HG03469 (cell line): ENCODE results near the gene SLC39A2.
"Not testable (repeated sequence)": the region's sequence is repeated elsewhere in the genome, so short reads cannot be mapped to it uniquely, and the experiment has no call there.

Source experiments
- ATAC-seq: cut with Tn5 transposase; IDR thresholded peaks from one replicate; pipeline ENCODE4 v1.9.1; 2021; ENCODE audit warnings: mild to moderate bottlenecking, moderate library complexity, moderate number of reproducible peaks; ENCODE audit not compliant: unreplicated experiment

Gene SLC39A2

DNA sequence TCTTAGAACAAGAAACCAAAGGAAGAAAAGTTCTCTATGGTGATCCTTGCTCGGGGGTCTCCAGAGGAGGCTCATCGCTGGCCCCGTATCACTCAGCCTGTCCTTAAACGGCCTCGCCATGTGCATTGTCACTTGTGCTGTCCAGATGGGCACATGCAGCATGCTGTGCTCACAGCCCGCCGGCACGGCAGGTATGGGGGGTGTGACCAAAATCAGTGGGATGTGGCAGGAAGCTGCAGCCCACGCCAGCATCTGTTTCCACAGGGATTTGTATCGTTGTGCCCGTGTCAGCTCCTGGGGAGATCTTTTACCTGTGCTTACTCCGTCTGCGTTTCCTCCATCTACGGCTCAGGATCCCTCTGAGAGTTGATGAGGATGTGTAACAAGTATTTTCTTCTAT, 2.6 kb upstream of the SLC39A2 start:
- no peak for ATAC-seq

DNA sequence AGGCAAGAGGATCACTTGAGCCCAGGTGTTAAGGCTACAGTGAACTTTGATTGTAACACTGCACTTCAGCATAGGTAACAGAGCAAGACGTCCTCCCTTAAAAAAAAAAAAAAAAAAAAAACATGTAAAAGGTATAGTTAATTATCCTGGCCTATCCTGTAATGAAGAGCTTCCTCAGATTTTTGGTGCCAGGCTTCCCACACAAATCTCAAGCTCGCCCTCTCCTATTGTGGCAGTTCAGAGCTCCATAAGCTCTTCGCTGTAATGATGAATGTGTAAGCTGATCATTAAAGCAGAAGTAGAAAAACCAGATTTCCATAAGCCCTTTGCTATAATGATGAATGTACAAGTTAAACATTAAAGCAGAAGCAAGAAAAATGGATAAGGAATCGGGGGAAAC, 2.0 kb upstream of the SLC39A2 start:
- ATAC-seq, result no peak

DNA sequence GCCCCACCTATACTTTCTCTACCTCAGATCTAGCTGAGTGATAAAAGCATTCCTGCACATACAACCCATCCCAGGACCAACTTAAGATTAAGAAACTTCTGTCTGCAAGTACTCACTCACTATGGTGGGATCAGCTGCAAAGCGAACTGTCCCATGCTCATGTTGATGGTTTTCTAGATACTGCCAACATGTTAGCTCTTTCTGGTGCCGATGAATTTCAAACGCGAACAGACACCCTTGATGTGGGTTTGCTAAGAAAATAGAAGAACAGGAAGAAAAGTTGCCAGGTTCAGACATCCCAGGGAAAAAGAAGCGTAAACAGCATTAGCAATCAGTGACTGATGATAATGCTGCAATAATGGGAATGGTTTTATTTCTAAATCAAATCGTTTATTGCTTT, 1.5 kb upstream of the SLC39A2 start:
- ATAC-seq, result no peak

DNA sequence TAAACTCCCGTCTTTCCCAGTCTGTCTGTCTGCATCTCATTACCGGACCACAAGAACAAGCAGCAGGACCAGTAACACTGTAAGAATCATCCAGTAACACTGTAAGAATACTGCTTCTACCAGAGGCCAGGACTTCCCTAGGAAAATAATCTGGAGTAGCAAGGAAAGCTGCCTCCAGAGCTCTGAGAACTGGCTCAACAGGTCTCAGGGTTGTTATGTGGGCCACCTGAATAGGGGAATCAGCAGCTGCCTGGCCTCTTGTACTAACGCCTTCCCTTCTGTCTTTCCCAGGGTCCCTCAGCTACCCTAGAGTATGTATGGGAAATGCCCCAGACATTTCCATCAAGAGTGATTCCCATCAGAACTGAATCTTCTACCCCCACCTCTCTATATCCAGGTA, 954 bp upstream of the SLC39A2 start:
- no peak for ATAC-seq

DNA sequence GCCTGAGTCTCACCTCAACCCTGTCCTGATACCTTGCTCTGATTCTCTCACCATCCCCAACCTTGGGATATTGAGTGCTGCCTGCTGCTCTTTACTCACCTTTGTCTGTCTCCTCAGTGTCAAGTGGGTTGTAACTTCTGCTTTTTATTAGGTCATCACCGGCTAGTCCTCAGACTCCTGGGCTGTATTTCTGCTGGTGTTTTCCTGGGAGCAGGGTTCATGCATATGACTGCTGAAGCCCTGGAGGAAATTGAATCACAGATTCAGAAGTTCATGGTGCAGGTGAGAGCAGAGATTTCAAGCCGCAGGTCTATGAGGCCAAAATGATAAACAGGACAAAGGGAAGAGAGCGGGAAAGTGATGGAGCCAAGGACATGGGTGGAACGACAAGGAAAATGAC, 498 bp downstream of the SLC39A2 start:
- no peak for ATAC-seq

DNA sequence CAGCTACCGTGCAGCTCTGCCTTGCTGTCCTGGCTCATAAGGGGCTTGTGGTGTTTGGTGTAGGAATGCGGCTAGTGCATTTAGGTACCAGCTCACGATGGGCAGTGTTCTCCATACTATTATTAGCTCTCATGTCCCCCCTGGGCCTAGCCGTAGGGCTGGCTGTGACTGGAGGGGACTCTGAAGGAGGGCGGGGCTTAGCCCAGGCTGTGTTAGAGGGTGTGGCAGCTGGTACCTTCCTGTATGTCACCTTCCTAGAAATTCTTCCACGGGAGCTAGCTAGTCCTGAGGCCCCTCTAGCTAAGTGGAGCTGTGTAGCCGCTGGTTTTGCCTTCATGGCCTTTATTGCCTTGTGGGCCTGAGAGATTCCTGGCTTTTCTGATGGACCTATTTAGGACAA, 2.1 kb downstream of the SLC39A2 start:
- no peak for ATAC-seq

DNA sequence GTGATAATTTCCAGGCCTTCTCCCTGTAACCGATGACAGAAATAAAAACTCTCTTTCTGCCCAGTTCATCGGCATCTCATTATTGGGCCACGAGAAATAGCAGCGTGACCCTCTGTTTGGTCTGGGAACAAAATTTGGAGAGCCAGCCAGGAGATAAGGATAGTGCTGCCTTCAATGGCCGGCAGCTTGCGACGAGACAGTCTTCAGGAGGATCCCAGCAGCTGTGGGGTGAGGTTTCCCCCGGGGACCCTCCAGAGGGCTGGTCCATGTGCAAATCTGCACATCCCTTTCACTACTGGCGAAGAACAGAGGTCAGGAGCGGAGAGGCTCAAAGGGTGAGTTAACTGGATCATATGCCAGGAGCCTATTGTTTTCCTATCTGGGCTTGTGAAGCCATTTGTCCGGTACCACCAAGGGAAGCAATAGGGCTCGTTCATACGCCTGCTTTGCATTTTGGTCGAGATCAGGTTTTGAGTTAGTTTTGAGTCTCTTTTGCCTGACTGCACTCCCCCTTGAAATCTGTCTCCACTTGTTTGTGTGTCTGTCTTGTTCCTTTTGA, 4.8 kb downstream of the SLC39A2 start:
- ATAC-seq, result no peak

DNA sequence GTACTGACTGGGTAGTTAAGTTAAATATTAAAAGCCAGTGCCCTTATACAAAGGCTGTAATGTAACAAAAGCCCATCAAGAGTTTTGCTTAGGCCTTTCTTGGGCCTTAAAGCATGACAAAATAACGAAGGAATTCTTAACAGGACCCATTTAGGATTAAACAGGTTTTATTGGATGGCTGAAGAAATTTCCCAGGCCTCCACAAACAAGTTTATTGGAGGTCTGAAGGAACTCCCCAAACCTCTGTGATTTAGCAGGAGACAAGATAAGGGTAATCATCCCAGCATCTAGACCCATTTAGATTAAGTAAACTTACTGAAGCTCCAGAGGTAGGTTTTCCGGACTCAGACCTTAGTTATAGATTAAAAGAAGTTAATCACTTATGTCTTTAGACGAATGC, 10.6 kb downstream of the SLC39A2 start:
- not testable (repeated sequence) for ATAC-seq

DNA sequence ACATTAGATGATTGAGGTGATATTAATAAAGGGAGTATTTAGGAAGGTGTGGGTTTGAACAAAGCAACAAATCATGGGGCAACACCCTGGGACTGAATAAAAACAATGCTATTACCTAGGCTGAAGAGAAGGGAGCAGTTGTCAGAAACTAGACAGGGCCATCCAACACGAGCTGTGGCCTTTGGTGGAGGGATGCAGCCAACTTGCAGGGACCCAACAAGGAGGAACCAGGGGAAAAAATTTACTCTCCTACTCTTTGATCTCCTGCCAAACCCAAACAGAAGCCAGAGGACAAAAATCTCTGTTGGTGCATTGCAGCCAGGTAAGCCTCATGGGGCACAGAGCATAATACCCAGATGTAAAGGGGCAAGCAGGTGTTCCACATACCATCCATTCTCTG, 12.0 kb downstream of the SLC39A2 start:
- no peak for ATAC-seq

DNA sequence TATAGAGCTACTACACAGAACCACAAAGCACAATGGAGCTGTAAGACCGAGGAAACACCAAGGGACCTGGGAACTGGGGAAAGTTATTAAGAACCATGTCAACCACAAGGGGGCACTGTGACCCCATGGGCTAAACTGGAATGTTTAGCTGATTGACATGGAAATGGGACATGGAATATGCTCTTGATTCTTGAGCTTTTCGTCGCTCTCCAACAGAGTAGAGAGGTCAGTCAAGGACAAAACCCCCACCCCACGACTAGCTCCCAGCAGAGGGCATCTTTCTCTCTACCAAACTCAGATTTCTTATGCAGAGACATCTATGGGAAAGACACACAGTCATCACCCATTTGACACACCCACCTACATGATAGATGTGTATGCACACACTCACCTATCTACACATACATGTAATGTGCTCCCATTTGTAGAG, 15.7 kb downstream of the SLC39A2 start:
- ATAC-seq, result no peak

DNA sequence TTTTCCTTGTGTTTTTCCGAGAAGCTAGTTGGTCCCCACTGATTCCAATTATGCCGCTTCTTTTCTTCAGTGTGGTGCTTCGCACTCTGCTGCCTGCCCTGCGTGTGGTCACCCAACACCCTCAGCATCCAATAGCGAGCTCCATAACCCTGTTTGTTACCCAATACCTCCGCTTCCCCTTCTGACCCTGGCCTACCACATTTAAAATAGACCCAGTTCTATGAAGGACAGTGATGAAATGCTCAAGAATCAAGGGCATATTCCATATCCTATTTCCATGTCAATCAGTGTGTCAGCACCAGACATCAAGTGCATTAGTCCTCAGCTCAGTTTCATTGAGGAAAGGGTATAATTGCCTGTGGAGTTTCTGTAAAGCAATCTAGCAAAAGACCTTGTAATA, 16.2 kb downstream of the SLC39A2 start:
- ATAC-seq, result no peak

DNA sequence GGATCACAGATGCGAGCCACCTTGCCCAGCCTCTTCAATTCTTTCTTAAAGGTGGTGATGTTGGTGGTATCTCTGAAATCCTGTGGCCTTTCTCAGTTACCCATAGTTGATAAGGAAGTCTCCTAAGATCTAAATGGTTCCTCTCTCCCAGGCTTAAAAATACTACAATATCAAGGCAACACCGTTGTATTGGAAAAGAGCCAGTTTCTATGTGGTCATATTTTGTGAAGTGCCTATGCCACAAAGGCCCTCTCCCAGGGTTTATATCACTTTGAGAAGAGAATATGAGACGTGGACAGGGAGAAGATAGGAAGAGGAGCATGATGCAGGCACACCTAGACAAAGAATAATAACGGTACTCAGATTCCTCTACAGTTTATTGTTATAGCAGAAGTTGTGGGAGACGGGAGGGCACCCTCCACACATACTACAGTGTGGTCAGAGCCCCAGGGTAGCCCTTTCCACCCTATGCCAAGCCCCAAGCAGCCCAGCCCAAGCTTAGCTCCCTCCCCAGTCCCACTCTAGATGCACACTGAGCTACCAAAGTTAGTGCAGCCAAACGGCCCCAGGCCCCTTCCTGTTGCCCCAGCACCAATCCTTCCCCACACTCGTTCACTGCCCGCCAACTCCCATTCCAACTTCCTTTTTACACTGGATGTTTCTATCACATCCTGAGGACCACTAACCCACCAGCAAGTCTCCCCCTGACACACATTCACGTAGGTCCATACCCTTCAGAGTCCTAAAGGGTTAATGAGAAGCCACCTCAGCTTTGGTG, 17.5 kb downstream of the SLC39A2 start:
- ATAC-seq, result no peak

DNA sequence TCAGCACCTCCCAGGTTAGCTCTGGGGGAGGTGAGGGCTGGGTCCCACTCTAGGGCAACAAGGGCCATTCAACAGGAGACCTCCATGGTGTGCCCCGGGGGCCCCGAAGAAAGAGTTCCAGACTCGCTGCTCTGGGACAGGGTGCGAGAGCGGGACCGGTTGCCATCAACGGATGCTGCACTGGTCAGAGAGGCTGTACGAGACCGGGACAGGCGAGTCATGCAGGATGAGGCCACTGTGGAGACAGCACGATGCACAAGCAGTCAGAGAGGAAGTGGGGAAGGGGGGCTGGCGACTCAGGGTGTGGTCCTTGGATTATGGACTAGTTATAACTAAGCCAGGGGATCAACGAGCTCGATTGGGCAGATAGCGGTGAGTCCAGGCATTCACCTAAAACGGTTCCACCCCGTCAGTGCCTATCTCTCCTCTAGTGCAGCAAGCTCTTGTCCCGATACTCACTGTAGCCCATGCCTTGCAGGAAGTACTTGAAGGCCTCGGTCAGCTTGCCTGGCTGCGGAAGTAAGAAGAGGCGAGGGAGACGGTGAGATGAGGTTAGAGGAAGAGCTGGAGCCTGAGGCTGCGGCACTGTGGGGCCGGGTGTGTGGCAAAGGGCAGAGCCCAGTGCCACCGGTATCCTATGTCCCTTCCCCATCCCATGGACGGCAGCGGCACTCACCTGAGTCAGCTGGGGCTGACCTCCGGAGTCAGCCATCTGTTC, 18.6 kb downstream of the SLC39A2 start:
- ATAC-seq, result no peak

DNA sequence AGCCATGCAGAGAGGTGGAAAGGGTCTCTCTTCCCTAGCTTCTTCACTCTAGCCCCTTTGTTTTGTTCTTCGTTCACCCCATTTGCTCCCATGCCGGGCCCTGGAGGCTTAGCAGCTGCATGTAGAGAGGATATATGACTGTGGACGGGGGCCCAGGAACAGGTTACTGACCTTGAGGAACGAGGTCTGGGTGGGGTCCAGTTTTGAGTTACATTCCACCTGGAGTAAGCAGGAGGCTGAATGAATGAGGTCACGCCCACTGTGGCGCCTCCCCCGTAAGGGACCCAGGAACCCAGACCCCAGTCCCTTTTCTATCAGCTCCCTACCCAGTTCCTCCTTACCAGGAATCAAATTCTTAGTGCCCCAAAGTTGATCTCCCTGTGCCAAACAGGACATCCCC, 19.2 kb downstream of the SLC39A2 start:
- no peak for ATAC-seq

DNA sequence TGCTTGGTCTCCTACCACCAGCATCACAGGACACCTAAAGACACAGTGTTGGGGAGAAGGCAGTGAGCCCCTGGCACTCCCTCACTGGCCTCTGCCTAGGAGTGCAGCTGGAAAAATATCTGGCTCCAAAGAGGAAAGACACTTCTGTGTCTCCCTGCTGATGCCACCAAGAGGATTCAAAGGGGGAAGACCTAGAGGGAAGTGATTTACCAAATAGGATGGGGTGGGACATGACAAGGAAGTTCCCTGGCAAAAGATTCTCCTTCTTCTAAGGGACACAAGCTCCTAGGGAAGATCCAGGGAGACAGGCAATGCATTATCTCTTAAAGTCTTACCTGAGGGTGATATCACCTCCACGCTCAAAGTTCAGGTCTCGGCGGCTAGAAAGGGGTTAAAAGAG, 19.7 kb downstream of the SLC39A2 start:
- ATAC-seq, result no peak

DNA sequence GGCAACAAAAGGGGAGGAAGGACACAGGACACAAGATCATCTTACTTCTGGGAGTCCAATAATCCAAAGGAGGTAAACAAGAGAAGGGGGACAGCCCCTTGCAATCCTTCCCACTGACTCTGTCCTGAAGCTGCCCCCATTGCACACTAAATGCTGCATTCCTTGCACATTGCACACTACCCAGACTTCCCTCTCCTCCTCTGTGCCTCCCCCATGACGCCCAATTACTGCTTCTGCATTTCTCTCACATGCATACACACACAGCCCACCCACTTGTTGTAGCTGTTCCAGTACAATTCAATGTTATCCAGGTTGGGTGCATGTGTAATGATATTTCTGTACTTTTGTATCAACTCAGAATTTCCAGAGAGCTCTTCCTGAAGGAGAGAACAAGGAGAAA, 20.3 kb downstream of the SLC39A2 start:
- no peak for ATAC-seq

DNA sequence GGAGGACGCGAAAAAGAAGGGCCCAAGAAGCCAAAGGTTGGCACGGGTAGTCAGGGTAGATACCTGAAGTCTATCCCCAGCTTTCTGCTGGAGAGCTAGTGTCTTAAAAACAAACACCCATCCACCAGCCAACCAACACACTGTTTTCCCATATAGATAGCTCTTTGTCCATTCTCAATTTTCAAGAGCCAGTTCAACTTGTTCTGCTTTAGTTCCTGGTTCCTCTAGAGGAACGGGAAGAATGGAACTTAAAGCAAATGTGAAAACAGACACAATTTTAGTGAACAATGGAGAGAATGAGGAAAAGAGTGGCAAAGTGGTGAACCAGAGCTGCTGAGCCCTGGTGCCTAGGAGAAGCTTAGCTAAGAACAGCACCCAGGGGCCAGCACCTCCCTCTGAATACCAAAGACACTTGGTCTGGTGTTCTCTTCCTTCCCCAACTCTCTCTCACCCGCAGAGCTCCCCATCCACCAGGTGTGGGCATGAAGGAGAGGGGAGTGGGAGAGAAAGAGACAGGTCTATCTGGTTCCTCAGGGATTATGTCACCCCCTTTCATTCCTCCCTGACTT, 22.0 kb downstream of the SLC39A2 start:
- ATAC-seq, result no peak

DNA sequence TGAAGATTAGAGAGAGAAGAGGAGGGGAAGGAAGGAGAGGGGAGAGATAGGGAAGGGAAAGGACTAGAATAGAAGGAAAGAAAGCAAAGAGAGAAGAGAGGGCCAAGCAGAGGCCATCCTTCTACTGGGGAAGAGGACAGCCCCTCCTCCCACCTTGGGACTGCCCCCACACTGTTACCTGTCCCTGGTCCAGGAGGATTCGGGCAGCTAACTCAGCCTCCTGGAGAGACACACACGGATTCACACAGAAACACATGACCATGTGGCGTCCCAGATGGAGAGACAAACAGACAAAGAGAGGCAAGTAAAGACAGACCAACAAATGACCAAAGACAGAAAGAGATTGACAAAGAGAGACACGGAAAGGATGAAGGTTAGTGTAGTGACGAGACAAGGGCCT, 23.6 kb downstream of the SLC39A2 start:
- no peak for ATAC-seq

DNA sequence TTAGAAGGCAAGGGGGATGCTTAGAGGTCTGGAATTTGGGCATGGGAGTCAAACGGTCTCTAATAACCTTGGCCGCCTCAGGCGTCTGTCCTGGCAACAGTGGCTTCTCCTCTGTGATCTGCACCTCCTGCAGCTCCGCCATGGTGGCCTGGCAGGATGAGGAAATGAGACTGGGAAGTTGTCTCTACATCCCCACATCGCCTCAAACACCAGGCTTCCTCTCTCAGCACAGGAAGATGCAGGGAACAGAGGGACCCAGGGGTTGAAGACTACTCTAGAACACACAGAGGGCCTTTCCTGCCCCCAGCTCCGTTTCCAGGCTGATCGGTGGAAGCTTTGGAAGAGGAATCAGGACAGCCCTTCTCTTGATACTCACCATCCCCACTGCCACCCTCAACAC, 24.1 kb downstream of the SLC39A2 start:
- ATAC-seq, result no peak

DNA sequence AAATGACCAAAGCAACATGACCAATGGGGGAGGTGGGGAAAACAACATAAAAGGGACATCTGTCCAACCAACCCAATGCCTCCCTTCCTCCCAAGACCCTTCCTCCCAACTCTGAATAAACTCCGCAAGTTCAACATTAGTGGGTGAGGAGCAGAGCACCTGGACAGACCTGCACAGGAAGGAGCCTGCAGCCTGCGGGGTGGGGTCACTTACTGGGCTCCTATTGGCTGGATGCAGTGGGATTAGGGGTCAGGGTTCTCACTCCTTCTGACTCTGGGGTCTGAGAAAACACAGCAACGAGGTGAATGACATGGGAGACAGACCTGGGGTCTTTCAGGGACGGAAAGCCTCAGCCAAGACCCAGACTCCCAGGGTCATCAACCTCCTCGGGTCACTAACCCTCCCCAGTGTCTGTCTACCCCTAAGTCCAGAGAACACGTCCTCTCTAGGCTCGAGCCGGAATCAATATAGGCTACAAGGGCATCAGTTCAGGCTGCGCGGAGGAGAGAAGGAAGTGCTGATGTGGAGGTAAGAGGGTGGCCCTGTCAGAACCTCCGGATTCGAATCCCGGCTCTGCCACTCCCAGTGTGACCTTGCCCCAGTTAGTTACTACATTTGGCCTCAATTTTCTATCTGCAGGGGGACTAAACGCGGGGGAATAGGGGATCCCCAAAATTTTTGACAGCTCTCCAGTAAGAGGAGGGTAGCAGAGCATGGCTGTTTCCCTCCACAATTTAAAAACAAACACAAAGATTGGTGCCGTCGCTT, 24.9 kb downstream of the SLC39A2 start:
- no peak for ATAC-seq
